RCC 7860 (cell line): ENCODE data around the gene CCDC86.

Experiments used
- DNase-seq: peaks from one replicate; pipeline ENCODE4 v3.0.0-alpha.2; 2015; ENCODE audit warnings: low spot score
- FAIRE-seq: peaks from 2 replicates; lab custom pipeline; 2012; peaks lifted over from hg19 to GRCh38; lab: Jason Lieb, UNC

CCDC86 gene

DNA sequence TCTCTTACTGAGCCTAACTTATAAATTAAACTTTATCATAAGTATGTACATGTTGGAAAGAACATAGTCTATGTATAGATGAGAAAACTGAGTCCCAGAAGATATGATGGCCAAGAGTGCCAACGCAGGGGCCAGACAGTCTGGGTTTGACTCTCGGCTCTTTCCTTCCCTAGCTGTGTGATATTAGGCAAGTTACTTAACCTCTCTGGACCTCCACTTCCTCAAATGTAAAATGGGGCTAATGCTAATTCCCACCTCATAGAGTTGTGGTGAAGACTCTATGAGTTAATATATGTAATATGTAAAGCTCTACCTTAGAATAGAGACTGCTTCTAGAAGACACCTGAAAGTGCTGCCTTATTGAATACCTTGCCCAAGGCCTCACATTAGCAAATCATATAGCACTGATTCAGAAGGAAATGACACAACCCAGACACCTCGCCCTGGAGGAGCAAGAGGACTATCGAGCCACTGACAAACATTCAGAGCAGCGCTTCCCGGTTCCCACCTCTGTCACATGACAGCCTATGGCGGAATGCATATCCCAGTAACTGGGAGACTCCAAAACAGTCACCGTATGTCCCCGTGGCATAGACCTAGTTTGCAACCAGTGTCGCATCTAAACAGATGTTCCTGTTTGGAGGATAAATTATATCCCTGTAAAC lies 11.3 kb upstream of the CCDC86 start:
- FAIRE-seq (no peak), DNase-seq (no peak)

DNA sequence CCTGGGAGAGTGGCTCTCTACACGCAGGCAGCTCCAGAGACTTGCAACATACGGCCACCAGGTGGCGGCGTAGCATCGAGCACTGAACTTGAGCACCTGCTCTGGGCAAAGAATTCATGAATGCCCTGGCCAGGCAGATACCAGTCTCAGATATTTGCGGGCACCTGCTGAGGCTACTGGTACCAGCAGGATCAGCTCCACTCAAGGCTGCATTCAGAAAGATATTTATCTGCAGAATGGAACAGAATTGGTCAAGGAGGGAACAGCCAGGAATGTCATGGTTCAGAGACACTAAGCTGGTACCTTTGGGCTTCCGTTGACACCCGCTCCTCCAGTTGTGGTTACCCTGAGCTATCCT lies 10.8 kb upstream of the CCDC86 start:
- peak; percentile 57 for DNase-seq

DNA sequence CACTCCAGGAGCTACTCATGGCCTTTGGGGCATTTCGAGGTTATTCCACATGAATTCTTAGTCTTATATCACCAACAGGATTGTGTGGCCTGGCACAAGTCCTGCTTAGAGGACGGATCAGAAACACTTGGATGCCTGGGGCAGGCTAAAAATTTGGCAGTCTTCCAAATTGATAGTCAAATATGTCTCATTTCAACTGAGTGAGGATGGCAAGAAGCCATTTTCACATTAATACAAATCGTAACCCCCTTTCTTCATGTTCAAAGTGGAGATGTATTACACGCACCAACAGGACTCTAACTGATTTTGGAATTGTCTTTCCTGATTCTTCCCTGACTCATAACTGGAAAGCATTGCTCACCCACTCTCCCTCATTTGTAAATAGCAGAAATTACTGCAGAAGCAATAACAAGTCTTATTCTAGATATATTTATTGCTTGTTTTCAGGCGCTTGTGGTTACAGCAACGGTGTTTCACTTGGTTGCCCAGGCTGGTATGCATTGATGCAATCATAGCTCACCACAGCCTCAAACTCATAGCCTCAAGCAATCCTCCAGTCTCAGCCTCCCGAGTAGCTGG lies 10.3 kb upstream of the CCDC86 start:
- DNase-seq (peak; percentile 28), FAIRE-seq (no peak)

More for the DNA sequence above, 10.8 kb upstream of the CCDC86 start:
- FAIRE-seq, result no peak

DNA sequence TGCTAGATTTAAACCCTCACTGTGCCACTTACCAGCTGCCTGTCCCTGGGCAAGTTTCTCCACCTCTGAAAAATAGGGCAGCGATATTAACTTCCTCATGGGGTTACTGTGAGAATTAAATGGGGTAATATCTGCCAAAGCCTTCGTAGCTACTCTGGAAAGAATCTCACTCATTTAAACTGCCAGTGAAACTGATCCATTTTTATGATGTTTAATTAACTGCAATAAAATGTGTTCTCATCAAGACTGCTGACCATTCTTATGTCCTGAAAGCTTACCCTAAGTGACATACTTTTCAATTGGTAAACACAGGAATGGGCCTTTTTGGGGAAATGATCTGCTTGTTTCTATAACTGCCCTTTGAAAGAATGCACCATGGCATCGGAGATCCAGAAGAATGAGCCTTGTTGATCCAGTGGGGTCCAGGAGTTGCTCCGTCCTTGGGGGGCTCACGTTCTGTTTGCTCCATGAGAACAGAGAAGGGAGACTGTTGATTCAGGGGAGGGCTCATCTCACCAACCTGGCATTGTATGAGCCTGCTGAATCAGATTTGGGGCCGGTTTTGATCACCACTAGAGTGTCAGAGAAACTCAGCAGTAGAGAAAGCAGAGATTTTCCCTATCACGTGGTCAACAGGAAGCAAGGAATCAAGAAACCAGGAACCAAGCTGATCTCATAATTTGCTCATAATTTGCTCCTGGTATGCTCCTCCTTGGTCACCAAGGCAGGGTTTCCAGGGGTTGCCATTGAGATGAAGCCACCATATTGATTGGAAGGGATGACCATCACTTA lies 7.0 kb upstream of the CCDC86 start:
- FAIRE-seq (no peak), DNase-seq (no peak)

DNA sequence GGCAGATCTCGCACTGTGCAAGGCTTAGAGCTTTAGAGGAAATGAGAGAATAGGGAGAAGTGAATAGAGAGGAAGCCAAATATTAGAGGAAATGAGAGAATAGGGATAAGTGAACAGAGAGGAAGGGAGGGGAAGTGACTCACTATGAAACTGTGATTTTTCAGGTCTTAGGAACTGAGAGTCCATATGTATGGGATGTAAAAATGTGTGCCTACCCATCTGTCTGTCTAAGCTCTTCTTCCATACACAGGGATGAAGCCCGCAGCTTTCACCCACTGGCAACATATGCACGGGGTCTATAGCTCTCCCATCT lies 6.4 kb upstream of the CCDC86 start:
- DNase-seq (no peak), FAIRE-seq (no peak)

DNA sequence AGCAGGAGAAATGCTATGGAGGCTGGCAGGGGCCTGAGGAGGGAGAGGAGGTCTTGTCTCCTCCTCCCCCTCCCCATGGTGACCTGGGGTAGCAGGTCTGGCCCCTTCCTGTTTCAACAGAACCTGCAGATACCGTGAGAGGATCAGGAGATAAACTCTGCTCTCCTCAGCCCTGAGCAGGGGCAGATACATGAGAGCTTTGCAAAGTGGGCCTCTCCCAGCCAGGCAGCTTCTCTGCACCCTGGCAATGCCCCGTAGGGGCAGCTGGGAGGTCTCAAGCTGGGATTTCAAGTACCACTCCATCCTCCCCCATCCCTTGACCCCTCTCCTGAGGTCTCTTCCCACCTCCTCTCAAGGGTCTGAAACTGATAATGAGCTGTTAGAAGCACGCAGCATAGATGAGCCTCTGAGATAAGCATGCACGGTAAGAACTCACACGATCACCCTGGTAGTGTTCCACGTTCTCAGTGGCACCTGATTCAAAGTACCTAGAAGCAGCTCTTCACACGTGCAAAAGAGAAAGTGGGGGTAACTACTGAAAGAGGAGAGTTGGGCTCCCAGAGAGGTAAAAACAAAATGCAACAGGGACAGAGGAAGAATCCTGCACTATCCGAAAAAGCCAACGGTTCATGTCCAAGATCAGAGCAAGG lies 4.9 kb upstream of the CCDC86 start:
- FAIRE-seq (no peak), DNase-seq (no peak)

DNA sequence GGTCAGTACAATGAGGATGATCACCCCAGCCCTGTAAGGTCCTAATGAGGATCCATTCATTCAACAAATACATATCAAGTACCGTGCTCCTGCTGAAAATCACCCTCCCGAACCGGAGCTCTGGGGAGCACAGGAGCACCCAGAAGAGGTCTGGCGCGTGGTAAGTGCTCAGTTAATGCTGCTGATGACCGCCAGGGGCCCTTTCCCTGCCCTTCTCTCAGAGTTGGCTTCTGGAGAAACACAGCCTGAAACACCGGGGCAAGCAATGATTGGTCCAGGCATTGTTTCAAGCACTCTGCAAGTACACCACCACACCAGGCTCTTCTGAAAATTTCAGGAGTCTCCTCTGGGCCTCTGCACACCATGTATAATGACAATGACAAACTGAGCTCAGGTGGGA lies 3.8 kb upstream of the CCDC86 start:
- FAIRE-seq (no peak), DNase-seq (no peak)

DNA sequence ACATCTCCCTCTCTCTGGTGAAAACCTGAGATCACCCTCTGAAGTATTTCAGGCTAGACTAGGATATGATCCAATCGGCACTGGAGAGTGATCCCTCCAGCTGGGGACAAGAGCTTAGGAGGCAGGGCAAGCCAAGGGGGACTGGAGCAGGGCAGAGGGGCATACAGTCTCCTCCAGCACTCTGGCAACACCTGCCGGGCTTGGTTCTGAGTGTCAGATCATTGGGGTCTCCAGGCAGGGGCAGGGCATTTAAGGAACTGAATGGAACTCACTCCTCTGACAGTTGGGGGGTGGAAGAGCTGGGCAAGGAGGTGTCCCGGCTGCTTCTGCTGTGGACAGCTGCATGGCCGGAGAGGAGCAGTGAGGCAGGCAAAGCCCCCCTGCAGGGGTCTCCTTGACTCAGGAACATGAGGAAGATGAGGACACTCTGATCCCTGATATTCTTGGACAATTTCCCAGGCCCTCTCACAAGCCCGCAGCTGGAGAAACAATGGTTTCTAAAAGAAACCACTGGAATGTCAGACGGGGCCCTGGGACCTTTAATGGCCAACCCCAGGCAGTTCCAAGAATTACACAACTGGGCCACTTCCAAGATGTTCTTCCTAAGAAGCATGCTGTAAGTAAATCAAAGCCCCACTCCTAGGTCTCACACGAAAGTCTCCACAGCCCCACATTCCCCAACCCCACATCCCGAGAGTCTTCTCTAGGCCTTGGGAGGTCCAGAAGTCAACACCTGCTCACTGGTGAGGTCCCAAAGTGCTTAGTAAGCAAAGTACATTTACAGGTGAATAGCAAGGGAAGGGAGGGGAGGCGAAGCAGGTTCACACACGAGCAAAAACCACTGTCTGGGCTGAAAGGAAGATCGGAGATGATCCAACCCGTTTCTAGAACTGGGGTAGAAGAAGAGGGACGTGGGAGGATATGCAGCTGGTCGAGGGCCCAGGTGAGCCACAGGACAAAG lies 1.2 kb upstream of the CCDC86 start:
- DNase-seq (peak; percentile 9), FAIRE-seq (no peak)

DNA sequence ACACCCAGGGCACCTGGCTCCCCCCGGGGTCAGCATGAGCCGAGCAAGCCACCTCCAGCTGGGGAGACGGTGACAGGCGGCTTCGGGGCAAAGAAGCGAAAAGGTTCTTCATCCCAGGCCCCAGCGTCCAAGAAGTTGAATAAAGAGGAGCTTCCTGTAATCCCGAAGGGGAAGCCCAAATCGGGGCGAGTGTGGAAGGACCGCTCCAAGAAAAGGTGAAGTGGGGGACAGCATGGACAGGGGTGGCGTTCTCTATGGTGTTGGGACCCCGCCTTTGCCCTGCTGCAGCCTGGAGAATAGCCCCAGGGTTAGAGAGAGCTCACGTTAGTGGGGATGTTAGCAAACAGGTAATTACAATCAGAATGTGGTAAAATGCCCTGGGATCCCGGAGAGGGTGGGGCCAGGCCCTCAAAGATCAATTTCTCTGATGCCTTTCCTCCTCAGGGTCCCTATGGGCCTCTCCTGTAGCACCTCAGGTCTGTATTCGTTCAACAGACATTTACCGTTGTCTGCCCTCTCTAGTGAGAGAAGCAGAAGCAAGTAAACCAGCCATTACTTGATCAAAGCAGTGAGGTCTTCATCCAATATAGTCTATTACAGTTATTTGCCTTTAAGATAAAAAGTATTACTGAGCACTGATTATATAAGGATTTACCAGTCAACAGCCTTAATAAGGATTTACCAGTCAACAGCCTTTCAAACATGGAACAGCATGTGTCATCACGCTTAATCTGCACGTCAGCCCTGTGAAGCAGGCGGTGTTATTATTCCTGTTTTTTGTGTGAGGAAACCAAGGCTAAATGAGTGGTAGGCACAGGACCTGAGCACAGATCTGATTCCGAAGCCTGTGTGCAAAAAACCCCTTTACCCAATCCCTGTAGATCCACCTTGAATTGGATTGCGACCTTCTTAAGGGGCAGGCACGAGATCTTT lies 1.0 kb downstream of the CCDC86 start:
- no peak for DNase-seq
- FAIRE-seq, result no peak

DNA sequence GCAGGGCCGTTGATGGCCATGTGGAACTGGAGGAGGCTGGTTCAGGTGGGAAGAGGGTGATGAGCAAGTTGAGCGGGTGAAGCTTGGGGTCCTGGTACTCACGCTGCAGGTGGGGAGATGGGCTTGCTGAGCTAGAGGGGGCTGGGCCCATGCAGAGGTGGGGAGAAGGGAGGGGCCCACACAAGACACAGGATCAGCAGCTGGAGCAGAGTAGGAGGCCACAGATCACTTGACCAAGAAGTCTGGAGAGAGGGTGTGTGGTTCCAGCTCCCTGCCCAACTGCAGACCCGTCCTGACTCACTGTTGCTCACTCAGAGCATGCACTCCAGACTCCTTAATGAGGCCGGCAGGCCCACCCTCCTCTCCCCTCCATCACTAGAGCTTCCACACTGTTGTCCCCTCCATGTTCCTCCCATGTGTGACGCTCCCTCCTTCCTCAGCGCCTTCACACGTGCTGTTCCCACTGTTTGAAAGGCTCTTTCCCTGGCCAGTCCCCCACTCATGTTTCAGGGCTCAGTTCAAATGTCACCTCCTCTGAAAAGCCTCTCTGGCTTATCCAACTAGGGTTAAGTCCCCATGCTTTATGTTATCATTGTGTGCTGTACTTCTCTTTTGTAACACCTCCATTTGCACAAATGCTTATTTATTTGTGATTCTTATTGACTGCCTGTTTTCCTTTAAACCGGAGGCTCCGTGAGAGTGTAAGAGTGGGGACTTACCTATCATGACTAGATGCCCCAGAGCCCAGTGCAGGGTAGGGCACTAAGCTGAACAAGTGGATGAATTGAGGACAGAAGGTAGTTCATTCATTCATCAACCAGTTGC lies 2.3 kb downstream of the CCDC86 start:
- FAIRE-seq (no peak), DNase-seq (peak; percentile 29)

DNA sequence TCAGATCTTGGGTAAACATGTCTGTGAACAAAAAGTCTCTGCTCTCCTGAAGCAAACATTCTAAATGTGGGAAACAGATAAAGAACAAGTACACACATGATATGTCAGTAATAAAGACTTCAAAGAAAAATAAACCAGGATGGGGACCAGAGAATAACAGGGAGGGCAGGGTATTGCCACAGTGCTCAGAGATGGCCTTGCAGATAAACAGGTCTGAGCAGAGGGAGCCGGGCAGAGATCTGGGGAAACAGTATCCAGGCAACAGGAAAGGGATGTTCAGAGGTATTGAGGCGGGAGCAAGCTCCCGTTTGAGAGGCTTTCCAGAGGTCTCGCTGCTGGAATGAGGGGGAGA lies 2.9 kb downstream of the CCDC86 start:
- DNase-seq (no peak), FAIRE-seq (no peak)

DNA sequence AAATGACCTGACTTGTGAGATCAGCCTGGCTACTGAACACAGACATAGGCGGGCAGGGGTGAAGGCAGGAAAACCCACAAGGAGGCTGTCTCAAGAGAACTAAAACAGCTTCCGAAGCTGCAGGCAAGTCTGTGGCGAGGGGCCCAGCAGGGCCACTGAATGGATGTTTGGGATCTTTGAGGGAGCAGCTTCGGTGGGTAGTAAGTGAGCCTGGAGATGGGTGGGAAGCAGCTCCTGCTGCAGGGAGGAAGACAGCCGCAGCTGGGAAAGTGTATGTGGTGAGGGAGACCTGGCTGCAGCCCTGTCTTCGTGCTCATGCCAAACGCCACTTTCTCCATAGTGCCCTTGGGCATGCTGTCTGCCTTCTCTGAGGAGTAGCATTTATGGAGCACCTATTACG lies 3.4 kb downstream of the CCDC86 start:
- FAIRE-seq (no peak), DNase-seq (no peak)

DNA sequence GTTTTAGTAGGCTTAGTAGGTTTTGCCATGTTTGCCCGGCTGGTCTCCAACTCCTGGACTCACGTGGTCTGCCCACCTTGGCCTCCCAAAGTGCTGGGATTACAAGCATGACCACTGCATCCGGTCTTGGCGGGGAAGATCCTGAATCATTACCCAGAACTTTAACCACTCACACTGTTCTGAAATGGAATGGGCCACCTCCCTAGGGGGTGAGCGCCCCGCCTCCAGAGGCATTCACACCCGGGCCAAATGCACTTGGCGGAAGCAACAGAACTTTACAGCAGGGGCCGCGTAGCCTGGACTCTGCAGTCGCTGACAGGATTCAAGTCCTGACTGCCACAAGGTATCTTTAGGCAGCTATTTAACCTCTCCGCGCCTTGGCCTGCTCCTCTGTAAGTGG lies 5.4 kb downstream of the CCDC86 start:
- peak; percentile 29 for DNase-seq
- FAIRE-seq, result no peak

DNA sequence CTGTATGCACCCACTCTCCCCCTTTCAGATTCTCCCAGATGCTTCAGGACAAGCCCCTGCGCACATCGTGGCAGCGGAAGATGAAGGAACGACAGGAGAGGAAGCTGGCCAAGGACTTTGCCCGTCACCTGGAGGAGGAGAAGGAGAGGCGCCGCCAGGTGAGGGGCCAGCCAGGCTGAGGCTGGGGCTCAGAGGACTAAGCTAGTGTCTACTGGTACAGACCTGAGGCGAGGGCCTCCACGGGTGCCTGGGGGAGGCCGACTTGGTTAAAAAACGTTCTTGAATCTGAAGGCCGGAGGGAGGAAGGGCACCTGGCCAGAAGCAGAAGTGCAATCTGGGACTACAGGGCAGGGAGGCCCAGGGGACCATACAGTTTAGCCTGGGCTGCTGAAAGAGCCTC lies 6.0 kb downstream of the CCDC86 start:
- DNase-seq, result no peak
- FAIRE-seq, result no peak

DNA sequence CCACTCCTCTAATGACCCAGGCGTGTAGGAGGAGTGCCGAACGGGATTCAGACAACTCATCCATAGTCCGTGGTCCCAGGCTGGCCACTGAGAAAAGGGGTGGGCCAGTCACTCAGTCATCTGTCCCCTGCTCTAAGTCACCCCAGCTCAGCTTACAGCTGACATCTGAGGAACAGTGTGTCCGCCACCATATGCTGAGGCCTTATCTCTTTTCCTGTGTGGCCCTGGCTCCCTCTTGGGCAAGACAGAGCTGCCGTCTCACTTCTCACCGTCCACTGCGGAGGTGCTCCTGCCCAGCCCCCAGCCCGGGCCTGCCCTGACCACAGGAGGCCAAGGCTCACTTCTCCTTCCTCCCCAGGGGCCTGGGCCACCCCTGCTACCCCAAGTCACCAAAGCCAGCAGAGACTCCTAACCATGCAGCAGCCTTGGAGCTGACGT lies 6.8 kb downstream of the CCDC86 start:
- DNase-seq, result no peak
- FAIRE-seq, result no peak

DNA sequence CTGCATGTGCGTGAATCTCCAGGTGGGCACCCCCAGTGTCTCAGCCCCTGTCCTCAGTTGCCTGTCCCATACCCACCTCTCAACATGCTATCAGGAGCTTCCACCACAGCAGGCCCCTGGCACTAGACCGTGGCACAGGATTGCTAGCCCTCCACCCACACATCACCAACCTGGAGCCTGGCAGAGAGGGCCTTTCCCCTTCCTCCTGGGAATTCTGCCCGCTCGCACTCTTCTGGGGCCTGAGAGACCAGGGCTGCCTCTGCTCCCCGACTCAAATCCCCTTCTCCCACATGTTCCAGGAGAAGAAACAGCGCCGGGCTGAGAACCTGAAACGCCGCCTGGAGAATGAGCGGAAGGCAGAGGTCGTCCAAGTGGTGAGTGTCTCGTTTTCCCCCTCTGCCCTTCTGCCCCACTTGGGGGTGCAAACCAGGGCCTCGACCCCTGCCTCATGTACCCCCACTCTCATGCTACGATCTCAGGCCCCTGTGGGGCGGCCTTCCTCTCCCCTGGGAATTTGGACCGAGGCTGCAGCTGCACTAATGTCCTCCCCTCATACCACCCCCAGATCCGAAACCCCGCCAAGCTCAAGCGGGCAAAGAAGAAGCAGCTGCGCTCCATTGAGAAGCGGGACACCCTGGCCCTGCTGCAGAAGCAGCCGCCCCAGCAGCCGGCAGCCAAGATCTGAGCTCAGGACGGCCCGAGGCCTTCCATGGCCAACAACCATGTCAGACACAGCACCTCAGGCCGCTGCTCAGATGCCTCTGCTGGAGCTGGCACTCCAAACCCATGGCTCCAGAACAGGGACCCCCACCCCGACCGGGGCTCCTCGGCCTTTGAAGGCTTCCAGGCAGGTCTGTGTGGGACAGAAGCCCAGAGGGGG lies 8.0 kb downstream of the CCDC86 start:
- FAIRE-seq (no peak), DNase-seq (no peak)

DNA sequence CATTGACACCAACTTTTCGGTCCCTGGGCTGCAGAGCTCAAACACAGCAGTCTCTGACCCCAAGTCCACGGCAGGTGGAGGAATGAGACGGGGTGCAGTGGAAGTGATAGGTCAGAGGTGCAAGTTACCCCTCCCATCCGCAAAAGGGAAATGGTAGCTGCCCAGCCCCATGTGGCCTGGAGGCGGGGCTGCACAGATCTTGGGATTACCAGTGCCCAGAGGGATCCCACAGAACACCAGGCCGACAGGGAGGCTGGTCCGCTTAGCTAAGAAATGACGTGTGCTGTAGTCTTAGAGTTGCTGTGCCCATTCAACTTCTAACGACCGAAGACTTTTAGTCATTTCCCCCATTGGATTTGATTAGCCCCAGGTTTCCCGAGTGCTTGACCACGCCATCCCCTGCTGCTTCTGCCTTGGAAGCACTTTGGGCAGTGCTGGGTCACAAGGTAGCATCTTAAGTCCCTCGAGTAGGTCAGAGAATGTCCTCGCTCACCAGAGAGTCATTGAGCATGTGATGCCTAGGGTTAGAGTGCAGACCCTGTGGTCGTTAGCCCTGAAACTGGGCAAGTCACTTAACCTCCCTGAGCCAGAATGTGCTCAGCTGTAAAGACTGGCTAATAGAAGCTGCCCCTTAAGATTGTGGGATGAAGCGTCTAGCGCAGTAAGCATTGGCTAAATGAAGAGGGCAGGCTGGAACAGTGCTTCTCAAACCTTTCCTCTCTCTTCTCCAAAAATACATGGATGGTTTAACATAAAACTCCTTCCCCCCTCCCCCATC lies 9.6 kb downstream of the CCDC86 start:
- DNase-seq (no peak), FAIRE-seq (no peak)
